Measurements from ENCODE around the gene TACC2. TPM values are rescaled to one million over a fixed set of nuclear protein-coding genes. Genes with fewer than 3 reads are reported as not detected.

Gene TACC2
- total and polyA plus RNA-seq, 8 donors, result 17.9 to 43.6 (median 23.6) TPM

DNA sequence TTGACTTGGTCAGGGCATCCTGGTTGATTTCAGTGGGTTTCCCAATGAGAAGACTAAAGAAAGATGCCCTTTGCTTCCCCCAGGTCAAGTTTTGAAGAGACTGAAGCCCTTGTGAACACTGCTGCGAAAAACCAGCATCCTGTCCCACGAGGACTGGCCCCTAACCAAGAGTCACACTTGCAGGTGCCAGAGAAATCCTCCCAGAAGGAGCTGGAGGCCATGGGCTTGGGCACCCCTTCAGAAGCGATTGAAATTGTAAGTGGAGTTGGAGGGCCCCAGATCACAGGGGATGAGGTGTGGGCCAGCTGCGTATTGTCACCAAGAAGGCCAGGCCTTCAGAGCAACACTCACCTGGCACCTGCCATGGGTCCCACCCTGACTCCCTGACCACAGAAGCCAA, 238.8 kb downstream of the TACC2 start:
- DNase-seq, result no peak
- no peak for ATAC-seq
- no peak overlapping the region for H3K4me3 ChIP-seq
- H3K27ac ChIP-seq, result no peak overlapping the region
- no peak for TF ChIP-seq CTCF (IDR thresholded peaks at IDR 0.05)
- H3K27me3 ChIP-seq, result no peaks in the 10 kb centered on the region
- H3K9me3 ChIP-seq, result no peaks in the 10 kb centered on the region
- H3K4me1 ChIP-seq, result no peaks in the 10 kb centered on the region
- no peak for FAIRE-seq
- WGBS, 2 donors, result 92 to 98% methylated on average over 4 of the region's 4 CpGs
- H3K36me3 ChIP-seq, result peaks cover 0 to 9% (median 3%) of the 10 kb centered on the region in 3 donors
- intact Hi-C loops (cut with DNase I), result no loop called here

GRCh38 chr10:122229666-122230065, 240.7 kb downstream of the TACC2 start:
- DNase-seq, result no peak
- Histone ChIP-seq H3K27me3 (no peaks in the 10 kb centered on the region), H3K9me3 (no peaks in the 10 kb centered on the region), H3K4me1 (no peaks in the 10 kb centered on the region), H3K27ac (no peak overlapping the region), H3K4me3 (no peak overlapping the region), H3K36me3 (peaks cover 0 to 9% (median 3%) of the 10 kb centered on the region in 3 donors)
- no peak for ATAC-seq
- intact Hi-C loops (cut with DNase I), result no loop called here
- FAIRE-seq, result no peak
- WGBS, 2 donors, result 72 to 80% methylated on average over 2 of the region's 2 CpGs
- no peak for TF ChIP-seq CTCF (IDR thresholded peaks at IDR 0.05)

- DNase-seq (no peak), ATAC-seq (no peak), FAIRE-seq (no peak)
- WGBS, 2 donors, result 95 to 97% methylated on average over 19 of the region's 19 CpGs
- H3K27ac ChIP-seq, result no peak overlapping the region
- H3K9me3 ChIP-seq, result no peaks in the 10 kb centered on the region
- no peaks in the 10 kb centered on the region for H3K4me1 ChIP-seq
- peaks cover 0 to 9% (median 3%) of the 10 kb centered on the region in 3 donors for H3K36me3 ChIP-seq
- H3K4me3 ChIP-seq, result no peak overlapping the region
- no peaks in the 10 kb centered on the region for H3K27me3 ChIP-seq
- no peak for TF ChIP-seq CTCF (IDR thresholded peaks at IDR 0.05)
- intact Hi-C loops (cut with DNase I), result no loop called here
Measured at GRCh38 chr10:122230222-122230621, 241.3 kb downstream of the TACC2 start.

DNA sequence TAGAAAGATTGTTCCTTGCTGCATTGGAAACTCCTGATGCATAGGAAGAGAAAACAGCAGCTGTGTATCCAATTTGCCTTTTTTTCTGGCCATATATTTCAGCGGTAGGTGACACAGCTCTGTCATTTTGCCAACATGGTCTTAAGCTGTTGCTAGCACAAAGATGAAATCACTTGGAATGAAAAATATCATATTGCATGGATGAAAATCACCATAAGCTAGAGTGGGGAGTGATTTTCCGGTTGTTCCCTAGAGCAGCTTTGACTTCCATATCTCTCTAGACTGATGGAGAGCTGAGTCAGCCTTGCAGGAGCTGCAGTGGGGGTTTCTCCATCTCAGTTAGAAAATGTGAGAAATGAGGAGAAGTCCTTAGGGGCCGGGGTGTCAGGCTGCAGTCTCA, 243.8 kb downstream of the TACC2 start:
- H3K36me3 ChIP-seq, result peaks cover 0 to 5% (median 3%) of the 10 kb centered on the region in 3 donors
- no peak overlapping the region for H3K4me3 ChIP-seq
- H3K4me1 ChIP-seq, result no peaks in the 10 kb centered on the region
- peak in 1 of 4 donors; percentile 46 for ATAC-seq
- no peak overlapping the region for H3K27ac ChIP-seq
- H3K9me3 ChIP-seq, result no peaks in the 10 kb centered on the region
- no peak for FAIRE-seq
- H3K27me3 ChIP-seq, result no peaks in the 10 kb centered on the region
- intact Hi-C loops (cut with DNase I), result no loop called here
- 85 to 89% methylated on average over 3 of the region's 3 CpGs for WGBS, 2 donors
- no peak for TF ChIP-seq CTCF (IDR thresholded peaks at IDR 0.05)
- no peak for DNase-seq

DNA sequence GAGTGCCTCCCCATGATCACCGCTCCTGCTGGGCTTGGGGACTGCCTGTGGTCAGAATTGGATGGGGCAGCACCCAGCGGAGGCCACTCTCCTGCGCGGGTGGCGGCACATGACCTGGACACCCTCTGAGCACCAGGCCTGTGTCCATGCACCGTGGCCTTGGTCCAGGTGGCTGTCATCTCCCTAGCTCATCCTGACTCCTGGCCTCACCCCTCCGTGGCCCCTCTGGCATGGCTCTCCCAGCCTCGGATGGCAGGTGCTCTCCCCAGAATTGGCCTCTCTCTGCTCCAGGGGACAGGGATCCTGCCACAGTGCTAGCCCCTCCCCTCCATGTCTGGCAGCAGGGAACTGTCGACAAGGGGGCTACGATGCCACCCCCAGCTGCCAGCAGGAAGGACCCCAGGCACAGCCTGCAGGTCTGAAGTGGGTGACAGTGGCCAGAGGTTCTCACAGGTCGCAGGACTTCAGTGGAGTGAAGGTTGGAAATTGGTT, 244.9 kb downstream of the TACC2 start:
- Histone ChIP-seq H3K9me3 (no peaks in the 10 kb centered on the region), H3K4me3 (no peak overlapping the region), H3K27me3 (no peaks in the 10 kb centered on the region), H3K36me3 (peaks cover 0 to 8% (median 0%) of the 10 kb centered on the region in 3 donors), H3K27ac (no peak overlapping the region), H3K4me1 (no peaks in the 10 kb centered on the region)
- no peak for FAIRE-seq
- 90 to 92% methylated on average over 11 of the region's 11 CpGs for WGBS, 2 donors
- no peak for TF ChIP-seq CTCF (IDR thresholded peaks at IDR 0.05)
- intact Hi-C loops (cut with DNase I), result no loop called here
- ATAC-seq, result peak in 2 of 4 donors; percentile 16 to 21
- DNase-seq, result no peak

Measured in pancreas (tissue), 10 donors.